WTC11 (cell line): ENCODE measurements around the gene SREBF2. TPM values are rescaled to one million over a fixed set of nuclear protein-coding genes. Genes with fewer than 3 reads are reported as not detected.

Experiments used
- ATAC-seq: fragments of 200-7000 bp; cut with Tn5 transposase; 2 replicates; pipeline ENCODE4 v1.10.0; 2021; ENCODE audit warnings: mild to moderate bottlenecking, moderate library complexity
- CTCF ChIA-PET: fragments of 300-600 bp; sonication (Branson Sonifier 250); formaldehyde crosslinking; loops from one replicate; lab custom pipeline; 2021; ENCODE audit warnings: antibody characterized with exemption; lab: Charles Lee
- POLR2A ChIA-PET: fragments of 350-600 bp; sonication (Branson Sonifier 250); formaldehyde crosslinking; loops from one replicate; lab custom pipeline; 2021; ENCODE audit warnings: antibody characterized with exemption; lab: Charles Lee
- DNase-seq: peaks from one replicate; pipeline ENCODE4 v3.0.0; 2021; ENCODE audit warnings: low spot score
- H3K27ac Mint-ChIP-seq: 2 replicates; pipeline ENCODE4 v1.8.0; 2021; ENCODE audit warnings: mixed read lengths
- H3K27me3 Mint-ChIP-seq: 2 replicates; pipeline ENCODE4 v1.8.0; 2021; ENCODE audit warnings: low read depth, mild to moderate bottlenecking, moderate library complexity, mixed read lengths
- H3K36me3 Mint-ChIP-seq: 2 replicates; pipeline ENCODE4 v1.8.0; 2021; ENCODE audit warnings: mixed read lengths
- H3K4me1 Mint-ChIP-seq: 2 replicates; pipeline ENCODE4 v1.8.0; 2022; ENCODE audit warnings: mixed read lengths
- H3K4me3 Mint-ChIP-seq: 2 replicates; pipeline ENCODE4 v1.8.0; 2021; ENCODE audit warnings: mild to moderate bottlenecking, moderate library complexity, mixed read lengths
- H3K9me3 Mint-ChIP-seq: 2 replicates; pipeline ENCODE4 v1.8.0; 2021; ENCODE audit warnings: mixed read lengths
- AFF4 ChIP-seq: sonication (generic); formaldehyde crosslinking; IDR thresholded peaks from 2 replicates; pipeline ENCODE4 v1.8.1; 2023; ENCODE audit warnings: mild to moderate bottlenecking, missing genetic modification reagents, borderline replicate concordance
- EMX1 ChIP-seq: fragments of 250-450 bp; sonication (Bioruptor Pico); IDR thresholded peaks from 2 replicates; pipeline ENCODE4 v1.8.0; 2021; ENCODE audit warnings: mild to moderate bottlenecking
- FOXP1 ChIP-seq: sonication (generic); formaldehyde crosslinking; IDR thresholded peaks from 2 replicates; pipeline ENCODE4 v1.8.0; 2022; ENCODE audit warnings: missing genetic modification reagents, mild to moderate bottlenecking, moderate library complexity, borderline replicate concordance
- JAZF1 ChIP-seq: fragments of 250-450 bp; sonication (Bioruptor Pico); IDR thresholded peaks from 2 replicates; pipeline ENCODE4 v1.9.0; 2021; ENCODE audit warnings: moderate library complexity, mild to moderate bottlenecking, inconsistent platforms
- JUN ChIP-seq: sonication (generic); formaldehyde crosslinking; IDR thresholded peaks from 2 replicates; pipeline ENCODE4 v1.8.0; 2023; ENCODE audit warnings: mild to moderate bottlenecking, missing genetic modification reagents
- PRRX2 ChIP-seq: fragments of 250-450 bp; sonication (Bioruptor Pico); IDR thresholded peaks from 2 replicates; pipeline ENCODE4 v1.8.0; 2021; ENCODE audit warnings: mild to moderate bottlenecking
- SMAD3 ChIP-seq: sonication (generic); formaldehyde crosslinking; IDR thresholded peaks from 2 replicates; pipeline ENCODE4 v1.8.0; 2022; ENCODE audit warnings: missing genetic modification reagents, mild to moderate bottlenecking, borderline replicate concordance
- SOX15 ChIP-seq: fragments of 250-450 bp; sonication (Bioruptor Pico); IDR thresholded peaks from 2 replicates; pipeline ENCODE4 v1.9.0; 2021; ENCODE audit warnings: mild to moderate bottlenecking
- ZNF138 ChIP-seq: sonication (generic); formaldehyde crosslinking; conservative IDR thresholded peaks from 2 replicates; pipeline ENCODE4 v1.8.1; 2022; ENCODE audit warnings: mild to moderate bottlenecking, moderate library complexity, missing genetic modification reagents
- ZNF317 ChIP-seq: sonication (generic); formaldehyde crosslinking; IDR thresholded peaks from 2 replicates; pipeline ENCODE4 v1.8.1; 2023; ENCODE audit warnings: low read depth, mild to moderate bottlenecking, moderate library complexity, missing genetic modification reagents, borderline replicate concordance
- ZNF671 ChIP-seq: fragments of 250-450 bp; sonication (Bioruptor Pico); IDR thresholded peaks from 2 replicates; pipeline ENCODE4 v1.8.0; 2021; ENCODE audit warnings: mild to moderate bottlenecking
- total RNA-seq: library from RNA; stranded (reverse); gene quantifications from 3 replicates; pipeline ENCODE4 v1.2.3, GENCODE V29; 2021
- TF ChIP-seq, protein P1 (sequence below): fragments of 250-450 bp; sonication (Bioruptor Pico); IDR thresholded peaks from 2 replicates; pipeline ENCODE4 v2.1.2; 2022; ENCODE audit warnings: mild to moderate bottlenecking, moderate library complexity
- TF ChIP-seq, protein P2 (sequence below): sonication (generic); formaldehyde crosslinking; IDR thresholded peaks from 2 replicates; pipeline ENCODE4 v1.8.0; 2023; ENCODE audit warnings: missing genetic modification reagents
- TF ChIP-seq, protein P3 (sequence below): sonication (generic); formaldehyde crosslinking; IDR thresholded peaks from 2 replicates; pipeline ENCODE4 v1.8.0; 2023; ENCODE audit warnings: missing genetic modification reagents, mild to moderate bottlenecking, borderline replicate concordance
- TF ChIP-seq, protein P4 (sequence below): sonication (generic); formaldehyde crosslinking; IDR thresholded peaks from 2 replicates; pipeline ENCODE4 v1.8.1; 2023; ENCODE audit warnings: mild to moderate bottlenecking, missing genetic modification reagents

SREBF2 gene
- total RNA-seq, 1 experiment from 2014 or later = 151 TPM

DNA sequence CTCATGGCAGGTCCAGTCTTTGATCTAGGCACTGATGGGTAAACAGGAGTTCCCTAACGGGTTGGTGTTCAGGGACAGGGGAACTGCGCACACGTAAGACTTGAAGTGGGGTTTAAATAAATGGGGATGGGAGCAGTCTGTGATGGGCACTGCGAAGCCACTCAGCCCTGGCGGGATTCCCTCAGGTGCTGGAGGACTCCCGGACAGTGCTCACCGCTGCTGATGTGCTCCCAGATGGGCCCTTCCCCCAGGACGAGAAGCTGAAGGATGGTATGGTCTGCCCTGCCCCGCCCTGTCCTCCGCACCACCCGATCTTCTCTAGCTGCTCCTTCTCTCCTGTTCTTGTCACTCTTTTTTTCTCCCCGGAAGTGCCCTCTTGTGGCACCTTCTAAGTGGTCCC lies 22.9 kb upstream of the SREBF2 start (continued):
- TF ChIP-seq, protein P1, sequence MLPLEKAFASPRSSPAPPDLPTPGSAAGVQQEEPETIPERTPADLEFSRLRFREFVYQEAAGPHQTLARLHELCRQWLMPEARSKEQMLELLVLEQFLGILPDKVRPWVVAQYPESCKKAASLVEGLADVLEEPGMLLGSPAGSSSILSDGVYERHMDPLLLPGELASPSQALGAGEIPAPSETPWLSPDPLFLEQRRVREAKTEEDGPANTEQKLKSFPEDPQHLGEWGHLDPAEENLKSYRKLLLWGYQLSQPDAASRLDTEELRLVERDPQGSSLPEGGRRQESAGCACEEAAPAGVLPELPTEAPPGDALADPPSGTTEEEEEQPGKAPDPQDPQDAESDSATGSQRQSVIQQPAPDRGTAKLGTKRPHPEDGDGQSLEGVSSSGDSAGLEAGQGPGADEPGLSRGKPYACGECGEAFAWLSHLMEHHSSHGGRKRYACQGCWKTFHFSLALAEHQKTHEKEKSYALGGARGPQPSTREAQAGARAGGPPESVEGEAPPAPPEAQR = no peak
- TF ChIP-seq, protein P2, sequence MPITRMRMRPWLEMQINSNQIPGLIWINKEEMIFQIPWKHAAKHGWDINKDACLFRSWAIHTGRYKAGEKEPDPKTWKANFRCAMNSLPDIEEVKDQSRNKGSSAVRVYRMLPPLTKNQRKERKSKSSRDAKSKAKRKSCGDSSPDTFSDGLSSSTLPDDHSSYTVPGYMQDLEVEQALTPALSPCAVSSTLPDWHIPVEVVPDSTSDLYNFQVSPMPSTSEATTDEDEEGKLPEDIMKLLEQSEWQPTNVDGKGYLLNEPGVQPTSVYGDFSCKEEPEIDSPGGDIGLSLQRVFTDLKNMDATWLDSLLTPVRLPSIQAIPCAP (CRISPR knock-in tag) = no peak

GRCh38 chr22:41812805-41813545 lies 19.9 kb upstream of the SREBF2 start:
- TF ChIP-seq FOXP1 (CRISPR knock-in tag) = no peak
- no peak for TF ChIP-seq ZNF138 (CRISPR knock-in tag)
- TF ChIP-seq PRRX2 (CRISPR knock-in tag) = no peak
- TF ChIP-seq, protein P3, sequence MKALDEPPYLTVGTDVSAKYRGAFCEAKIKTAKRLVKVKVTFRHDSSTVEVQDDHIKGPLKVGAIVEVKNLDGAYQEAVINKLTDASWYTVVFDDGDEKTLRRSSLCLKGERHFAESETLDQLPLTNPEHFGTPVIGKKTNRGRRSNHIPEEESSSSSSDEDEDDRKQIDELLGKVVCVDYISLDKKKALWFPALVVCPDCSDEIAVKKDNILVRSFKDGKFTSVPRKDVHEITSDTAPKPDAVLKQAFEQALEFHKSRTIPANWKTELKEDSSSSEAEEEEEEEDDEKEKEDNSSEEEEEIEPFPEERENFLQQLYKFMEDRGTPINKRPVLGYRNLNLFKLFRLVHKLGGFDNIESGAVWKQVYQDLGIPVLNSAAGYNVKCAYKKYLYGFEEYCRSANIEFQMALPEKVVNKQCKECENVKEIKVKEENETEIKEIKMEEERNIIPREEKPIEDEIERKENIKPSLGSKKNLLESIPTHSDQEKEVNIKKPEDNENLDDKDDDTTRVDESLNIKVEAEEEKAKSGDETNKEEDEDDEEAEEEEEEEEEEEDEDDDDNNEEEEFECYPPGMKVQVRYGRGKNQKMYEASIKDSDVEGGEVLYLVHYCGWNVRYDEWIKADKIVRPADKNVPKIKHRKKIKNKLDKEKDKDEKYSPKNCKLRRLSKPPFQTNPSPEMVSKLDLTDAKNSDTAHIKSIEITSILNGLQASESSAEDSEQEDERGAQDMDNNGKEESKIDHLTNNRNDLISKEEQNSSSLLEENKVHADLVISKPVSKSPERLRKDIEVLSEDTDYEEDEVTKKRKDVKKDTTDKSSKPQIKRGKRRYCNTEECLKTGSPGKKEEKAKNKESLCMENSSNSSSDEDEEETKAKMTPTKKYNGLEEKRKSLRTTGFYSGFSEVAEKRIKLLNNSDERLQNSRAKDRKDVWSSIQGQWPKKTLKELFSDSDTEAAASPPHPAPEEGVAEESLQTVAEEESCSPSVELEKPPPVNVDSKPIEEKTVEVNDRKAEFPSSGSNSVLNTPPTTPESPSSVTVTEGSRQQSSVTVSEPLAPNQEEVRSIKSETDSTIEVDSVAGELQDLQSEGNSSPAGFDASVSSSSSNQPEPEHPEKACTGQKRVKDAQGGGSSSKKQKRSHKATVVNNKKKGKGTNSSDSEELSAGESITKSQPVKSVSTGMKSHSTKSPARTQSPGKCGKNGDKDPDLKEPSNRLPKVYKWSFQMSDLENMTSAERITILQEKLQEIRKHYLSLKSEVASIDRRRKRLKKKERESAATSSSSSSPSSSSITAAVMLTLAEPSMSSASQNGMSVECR (CRISPR knock-in tag) = no peak
- no peak for TF ChIP-seq ZNF671 (CRISPR knock-in tag)
- no peak for TF ChIP-seq ZNF317 (CRISPR knock-in tag)
- Mint-ChIP-seq H3K27me3 (no peaks in the 10 kb centered on the region), H3K4me3 (no peak overlapping the region), H3K9me3 (no peaks in the 10 kb centered on the region), H3K27ac (no peak overlapping the region), H3K4me1 (no peaks in the 10 kb centered on the region), H3K36me3 (peaks cover 16% of the 10 kb centered on the region; the same call in 1 of the 2 replicates)
- DNase-seq (no peak), ATAC-seq (no peak)
- ChIA-PET CTCF (interaction anchor here (1.0 to 4.0 kb wide), 3 partner anchors 50 to 146 kb away, joined by 3 to 19 read pairs (median 3); no protein-coding TSS in a partner anchor), POLR2A (no interaction called here)

- H3K9me3 Mint-ChIP-seq = no peaks in the 10 kb centered on the region
- TF ChIP-seq EMX1 (CRISPR knock-in tag) (no peak), SOX15 (CRISPR knock-in tag) (no peak), AFF4 (CRISPR knock-in tag) (no peak), FOXP1 (CRISPR knock-in tag) (no peak), SMAD3 (no peak), JUN (CRISPR knock-in tag) (no peak), JAZF1 (CRISPR knock-in tag) (no peak)
- TF ChIP-seq, protein P4, sequence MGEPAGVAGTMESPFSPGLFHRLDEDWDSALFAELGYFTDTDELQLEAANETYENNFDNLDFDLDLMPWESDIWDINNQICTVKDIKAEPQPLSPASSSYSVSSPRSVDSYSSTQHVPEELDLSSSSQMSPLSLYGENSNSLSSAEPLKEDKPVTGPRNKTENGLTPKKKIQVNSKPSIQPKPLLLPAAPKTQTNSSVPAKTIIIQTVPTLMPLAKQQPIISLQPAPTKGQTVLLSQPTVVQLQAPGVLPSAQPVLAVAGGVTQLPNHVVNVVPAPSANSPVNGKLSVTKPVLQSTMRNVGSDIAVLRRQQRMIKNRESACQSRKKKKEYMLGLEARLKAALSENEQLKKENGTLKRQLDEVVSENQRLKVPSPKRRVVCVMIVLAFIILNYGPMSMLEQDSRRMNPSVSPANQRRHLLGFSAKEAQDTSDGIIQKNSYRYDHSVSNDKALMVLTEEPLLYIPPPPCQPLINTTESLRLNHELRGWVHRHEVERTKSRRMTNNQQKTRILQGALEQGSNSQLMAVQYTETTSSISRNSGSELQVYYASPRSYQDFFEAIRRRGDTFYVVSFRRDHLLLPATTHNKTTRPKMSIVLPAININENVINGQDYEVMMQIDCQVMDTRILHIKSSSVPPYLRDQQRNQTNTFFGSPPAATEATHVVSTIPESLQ (CRISPR knock-in tag) = no peak
- TF ChIP-seq, protein P1 = no peak
- no peaks in the 10 kb centered on the region for H3K4me1 Mint-ChIP-seq
- CTCF ChIA-PET = interaction anchor here (0.9 to 4.0 kb wide), 4 partner anchors 51 to 147 kb away, joined by 3 to 19 read pairs (median 4); no protein-coding TSS in a partner anchor
- H3K36me3 Mint-ChIP-seq = peaks cover 16% of the 10 kb centered on the region; the same call in 1 of the 2 replicates
- ATAC-seq = no peak
- POLR2A ChIA-PET = no interaction called here
- H3K27me3 Mint-ChIP-seq = no peaks in the 10 kb centered on the region
- no peak for DNase-seq
- H3K4me3 Mint-ChIP-seq = no peak overlapping the region
- no peak overlapping the region for H3K27ac Mint-ChIP-seq
These were observed 19.0 kb upstream of the SREBF2 start for GRCh38 chr22:41813726-41814410.
